Measurements from ENCODE around the gene ATP8B4. TPM values are rescaled to one million over a fixed set of nuclear protein-coding genes. Genes with fewer than 3 reads are reported as not detected.

Gene ATP8B4
- total and polyA plus RNA-seq, 2 donors (not counting 1 experiment from before 2014, with no cell fraction given) = 0.42 TPM; not detected in 1

- ChIA-PET CTCF (no interaction called here), POLR2A (no interaction called here)
- Mint-ChIP-seq H3K27ac (no peak overlapping the region), H3K4me3 (no peak overlapping the region), H3K9me3 (ENCODE audit: insufficient read depth) (no peaks in the 10 kb centered on the region), H3K27me3 (peaks cover 14% of the 10 kb centered on the region), H3K4me1 (no peaks in the 10 kb centered on the region)
- intact Hi-C loops (cut with micrococcal nuclease) = no loop called here
- DNase-seq = no peak
- Histone ChIP-seq H3K9me3 (ENCODE audit: control extremely low read depth in 1 of 3, control insufficient read depth in 2 of 3, insufficient read depth in 1 of 3, low read length in 2 of 3) (no peaks in the 10 kb centered on the region), H2AFZ (ENCODE audit: insufficient read depth, low read depth, low read length, poor library complexity, severe bottlenecking) (no peak overlapping the region), H3K4me2 (replicated peaks; ENCODE audit: low read depth, low read length, poor library complexity, severe bottlenecking) (no peak overlapping the region), H3K9ac (ENCODE audit: low read length) (no peak overlapping the region), H3K27ac (ENCODE audit: low read length in 2 of 2) (no peak overlapping the region), H3K79me2 (ENCODE audit: control insufficient read depth, insufficient read depth, low read length) (no peaks in the 10 kb centered on the region), H3K4me1 (ENCODE audit: control insufficient read depth in 2 of 2, insufficient read depth in 2 of 2, low read length in 2 of 2) (no peaks in the 10 kb centered on the region), H3K36me3 (replicated peaks in 1 of 2; ENCODE audit: control extremely low read depth in 1 of 2, control insufficient read depth in 1 of 2, extremely low read depth in 1 of 2, insufficient read depth in 2 of 2, low read length in 1 of 2) (no peaks in the 10 kb centered on the region), H3K27me3 (replicated peaks in 1 of 4; ENCODE audit: control extremely low read depth in 1 of 4, control insufficient read depth in 3 of 4, insufficient read depth in 4 of 4, low read length in 3 of 4) (no peaks in the 10 kb centered on the region), H3K4me3 (ENCODE audit: control extremely low read depth in 1 of 5, extremely low read depth in 1 of 5, insufficient read depth in 1 of 5, low read depth in 2 of 5, low read length in 4 of 5) (no peak overlapping the region), H4K20me1 (ENCODE audit: control insufficient read depth, insufficient read depth, low read length, poor library complexity, severe bottlenecking) (no peaks in the 10 kb centered on the region)
- WGBS (ENCODE audit: insufficient coverage) = 96% methylated on average over 4 of the region's 4 CpGs
- TF ChIP-seq CTCF (IDR thresholded peaks at IDR 0.05) = no peak
- TF ChIP-seq EZH2 (IDR thresholded peaks at IDR 0.05; ENCODE audit: borderline replicate concordance, insufficient read depth, low read depth, low read length, poor library complexity, severe bottlenecking) = no peak
- ATAC-seq (ENCODE audit: low read depth) = no peak
Observed at GRCh38 chr15:50024281-50024680, 94.8 kb downstream of the ATP8B4 start.

GRCh38 chr15:50018491-50018890, 100.5 kb downstream of the ATP8B4 start:
- Mint-ChIP-seq H3K27ac (no peak overlapping the region), H3K9me3 (ENCODE audit: insufficient read depth) (no peaks in the 10 kb centered on the region), H3K4me1 (no peaks in the 10 kb centered on the region), H3K4me3 (no peak overlapping the region), H3K27me3 (peaks cover 11% of the 10 kb centered on the region)
- H3K4me3 ChIP-seq (ENCODE audit: control extremely low read depth in 1 of 5, extremely low read depth in 1 of 5, insufficient read depth in 1 of 5, low read depth in 2 of 5, low read length in 4 of 5) = no peak overlapping the region
- no peak overlapping the region for H3K4me2 ChIP-seq (replicated peaks; ENCODE audit: low read depth, low read length, poor library complexity, severe bottlenecking)
- ATAC-seq (ENCODE audit: low read depth) = no peak
- no peaks in the 10 kb centered on the region for H3K27me3 ChIP-seq (replicated peaks in 1 of 4; ENCODE audit: control extremely low read depth in 1 of 4, control insufficient read depth in 3 of 4, insufficient read depth in 4 of 4, low read length in 3 of 4)
- no peak overlapping the region for H2AFZ ChIP-seq (ENCODE audit: insufficient read depth, low read depth, low read length, poor library complexity, severe bottlenecking)
- WGBS (ENCODE audit: insufficient coverage) = no CpG with 5 or more reads among the region's 5 CpGs
- no peak overlapping the region for H3K27ac ChIP-seq (ENCODE audit: low read length in 2 of 2)
- H3K9ac ChIP-seq (ENCODE audit: low read length) = no peak overlapping the region
- no peaks in the 10 kb centered on the region for H3K36me3 ChIP-seq (replicated peaks in 1 of 2; ENCODE audit: control extremely low read depth in 1 of 2, control insufficient read depth in 1 of 2, extremely low read depth in 1 of 2, insufficient read depth in 2 of 2, low read length in 1 of 2)
- no peaks in the 10 kb centered on the region for H3K4me1 ChIP-seq (ENCODE audit: control insufficient read depth in 2 of 2, insufficient read depth in 2 of 2, low read length in 2 of 2)
- ChIA-PET POLR2A (no interaction called here), CTCF (no interaction called here)
- TF ChIP-seq EZH2 (IDR thresholded peaks at IDR 0.05; ENCODE audit: borderline replicate concordance, insufficient read depth, low read depth, low read length, poor library complexity, severe bottlenecking) = no peak
- TF ChIP-seq CTCF (IDR thresholded peaks at IDR 0.05) = no peak
- DNase-seq = no peak
- H4K20me1 ChIP-seq (ENCODE audit: control insufficient read depth, insufficient read depth, low read length, poor library complexity, severe bottlenecking) = no peaks in the 10 kb centered on the region
- intact Hi-C loops (cut with micrococcal nuclease) = no loop called here
- H3K79me2 ChIP-seq (ENCODE audit: control insufficient read depth, insufficient read depth, low read length) = no peaks in the 10 kb centered on the region
- H3K9me3 ChIP-seq (ENCODE audit: control extremely low read depth in 1 of 3, control insufficient read depth in 2 of 3, insufficient read depth in 1 of 3, low read length in 2 of 3) = no peaks in the 10 kb centered on the region

All from B cell (primary cell).